Smooth muscle cell (in vitro differentiated cells): Measurements from ENCODE around the gene PGA5. TPM values are rescaled to one million over a fixed set of nuclear protein-coding genes. Genes with fewer than 3 reads are reported as not detected.

Experiments
- DNase-seq: peaks from one replicate; lab custom pipeline; 2025; ENCODE audit not compliant: unreplicated experiment; lab: John Stamatoyannopoulos, UW
- H2AFZ ChIP-seq: fragments of 200-600 bp; sonication (generic); 2 replicates; pipeline ENCODE4 v1.6.0; 2016; ENCODE audit warnings: antibody characterized with exemption, low read depth, mild to moderate bottlenecking
- H3F3A ChIP-seq: fragments of 200-600 bp; sonication (generic); 2 replicates; pipeline ENCODE4 v1.6.0; 2017; ENCODE audit warnings: antibody characterized with exemption, low read depth
- H3K27ac ChIP-seq: fragments of 200-600 bp; sonication (generic); 2 replicates; pipeline ENCODE4 v1.5.1; 2016; ENCODE audit warnings: low read depth, mild to moderate bottlenecking
- H3K27me3 ChIP-seq: fragments of 200-600 bp; sonication (generic); 2 replicates; pipeline ENCODE4 v1.6.1; 2016; ENCODE audit warnings: low read depth, mild to moderate bottlenecking
- H3K36me3 ChIP-seq: fragments of 200-600 bp; sonication (generic); 2 replicates; pipeline ENCODE4 v1.5.1; 2016; ENCODE audit warnings: low read depth
- H3K4me1 ChIP-seq: fragments of 200-600 bp; sonication (generic); 2 replicates; pipeline ENCODE4 v1.5.1; 2016; ENCODE audit warnings: low read depth
- H3K4me2 ChIP-seq: fragments of 200-600 bp; sonication (generic); 2 replicates; pipeline ENCODE4 v1.6.0; 2016; ENCODE audit warnings: mild to moderate bottlenecking
- H3K4me3 ChIP-seq: fragments of 200-600 bp; sonication (generic); 2 replicates; pipeline ENCODE4 v1.5.1; 2016; ENCODE audit warnings: mild to moderate bottlenecking
- H3K79me2 ChIP-seq: fragments of 200-600 bp; sonication (generic); 2 replicates; pipeline ENCODE4 v1.6.0; 2016; ENCODE audit warnings: low read depth, mild to moderate bottlenecking
- H3K9ac ChIP-seq: fragments of 200-600 bp; sonication (generic); 2 replicates; pipeline ENCODE4 v1.6.0; 2016; ENCODE audit warnings: low read depth
- H3K9me3 ChIP-seq: fragments of 200-600 bp; sonication (generic); replicated peaks from 2 replicates; pipeline ENCODE4 v1.5.1; 2016; ENCODE audit warnings: low read depth
- H4K20me1 ChIP-seq: fragments of 200-600 bp; sonication (generic); 2 replicates; pipeline ENCODE4 v1.6.0; 2016; ENCODE audit warnings: low read depth
- CTCF ChIP-seq: fragments of 200-600 bp; sonication (generic); IDR thresholded peaks from 2 replicates; pipeline ENCODE4 v1.5.1; 2017; ENCODE audit warnings: borderline replicate concordance, mild to moderate bottlenecking, antibody characterized with exemption; ENCODE audit not compliant: insufficient read depth, poor library complexity, severe bottlenecking
- WGBS: methylation state at CpG from one replicate; pipeline ENCODE4 v1.1.7; 2016; ENCODE audit warnings: low lambda C conversion rate; 5-methylcytosine and 5-hydroxymethylcytosine counted together
- polyA plus RNA-seq: library from polyadenylated mRNA; unstranded; fragments of >200 nt; fragmentation: Nextera tagmentation; extraction: Ambion mirVana; gene quantifications from 2 replicates; pipeline ENCODE4 v1.2.1, GENCODE V29; 2016
- total RNA-seq: library from RNA; depleted of rRNA; stranded (reverse); fragments of >200 nt; gene quantifications from 2 replicates; pipeline ENCODE4 v1.2.3, GENCODE V29; 2014

The PGA5 gene
- total and polyA plus RNA-seq, 2 experiments from 2014 or later = 0.17 TPM; not detected in 1

DNA sequence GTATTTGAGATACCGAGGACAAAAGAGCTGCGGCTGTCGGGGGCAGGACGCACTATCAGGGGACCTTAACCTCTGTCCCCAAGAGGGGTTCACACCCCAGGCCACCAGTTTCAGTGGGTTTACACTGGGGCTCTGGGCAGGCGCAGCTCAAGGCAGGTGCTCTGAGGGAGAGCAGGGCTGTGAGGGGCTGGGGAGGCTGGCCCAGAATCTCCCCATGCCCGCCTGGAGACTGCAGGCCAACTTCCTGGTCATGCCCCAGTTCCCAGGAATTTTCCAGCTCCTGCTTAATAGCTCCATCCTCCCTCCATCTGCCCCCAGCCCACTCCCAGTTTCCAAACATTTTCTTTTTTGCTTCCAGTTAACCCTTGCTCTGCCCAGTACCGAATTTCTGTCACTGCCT, 45.3 kb upstream of the PGA5 start:
- Histone ChIP-seq H3K9me3 (no peaks in the 10 kb centered on the region), H3K27me3 (no peaks in the 10 kb centered on the region), H3K79me2 (no peaks in the 10 kb centered on the region), H4K20me1 (no peaks in the 10 kb centered on the region), H3K4me3 (no peak overlapping the region), H3K4me2 (no peak overlapping the region), H2AFZ (no peak overlapping the region), H3K4me1 (no peaks in the 10 kb centered on the region), H3K27ac (no peak overlapping the region), H3K36me3 (no peaks in the 10 kb centered on the region), H3K9ac (no peak overlapping the region), H3F3A (no peaks in the 10 kb centered on the region)
- no peak for DNase-seq
- WGBS = 89% methylated on average over 7 of the region's 7 CpGs
- TF ChIP-seq CTCF = no peak

GRCh38 chr11:61198361-61198760, 42.6 kb upstream of the PGA5 start:
- Histone ChIP-seq H3K4me3 (no peak overlapping the region), H4K20me1 (no peaks in the 10 kb centered on the region), H3K27me3 (no peaks in the 10 kb centered on the region), H3K4me2 (no peak overlapping the region), H3F3A (no peaks in the 10 kb centered on the region), H3K4me1 (no peaks in the 10 kb centered on the region), H2AFZ (no peak overlapping the region), H3K79me2 (no peaks in the 10 kb centered on the region), H3K9ac (no peak overlapping the region), H3K27ac (no peak overlapping the region), H3K9me3 (no peaks in the 10 kb centered on the region), H3K36me3 (no peaks in the 10 kb centered on the region)
- no peak for TF ChIP-seq CTCF
- 93% methylated on average over 6 of the region's 6 CpGs for WGBS
- DNase-seq = no peak

DNA sequence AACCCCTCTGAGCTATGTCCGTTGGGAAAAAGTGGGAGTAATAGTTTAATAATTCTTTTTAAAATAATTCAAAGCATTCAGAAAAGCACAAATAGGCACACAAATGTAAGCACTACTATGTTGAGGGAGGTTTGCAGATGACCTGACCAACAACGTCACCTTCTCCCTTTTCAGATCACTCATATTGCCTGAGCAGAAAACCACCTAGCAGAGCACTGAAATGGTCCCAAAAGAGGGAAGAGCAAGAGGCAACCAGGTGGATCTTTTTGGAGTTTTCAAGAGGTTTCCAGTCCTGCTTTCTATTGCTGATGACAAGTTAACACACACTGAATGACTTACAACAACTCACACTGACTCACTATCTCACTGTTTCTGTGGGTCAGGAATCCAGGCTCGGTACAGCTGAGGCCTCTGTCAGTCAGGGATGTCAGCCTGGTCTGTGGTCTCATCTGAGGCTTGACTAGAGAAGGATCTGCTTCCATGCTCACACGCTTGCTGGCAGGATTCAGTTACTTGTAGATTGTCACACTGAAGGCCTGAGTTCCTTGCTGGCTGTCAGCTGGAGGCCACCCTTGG, 41.9 kb upstream of the PGA5 start:
- Histone ChIP-seq H3K4me1 (no peaks in the 10 kb centered on the region), H3K27ac (no peak overlapping the region), H3K27me3 (no peaks in the 10 kb centered on the region), H3K9me3 (no peaks in the 10 kb centered on the region), H2AFZ (no peak overlapping the region), H3K36me3 (no peaks in the 10 kb centered on the region), H3K4me2 (no peak overlapping the region), H3F3A (no peaks in the 10 kb centered on the region), H3K9ac (no peak overlapping the region), H4K20me1 (no peaks in the 10 kb centered on the region), H3K4me3 (no peak overlapping the region), H3K79me2 (no peaks in the 10 kb centered on the region)
- WGBS = 93% methylated on average over 4 of the region's 4 CpGs
- no peak for TF ChIP-seq CTCF
- DNase-seq = no peak

DNA sequence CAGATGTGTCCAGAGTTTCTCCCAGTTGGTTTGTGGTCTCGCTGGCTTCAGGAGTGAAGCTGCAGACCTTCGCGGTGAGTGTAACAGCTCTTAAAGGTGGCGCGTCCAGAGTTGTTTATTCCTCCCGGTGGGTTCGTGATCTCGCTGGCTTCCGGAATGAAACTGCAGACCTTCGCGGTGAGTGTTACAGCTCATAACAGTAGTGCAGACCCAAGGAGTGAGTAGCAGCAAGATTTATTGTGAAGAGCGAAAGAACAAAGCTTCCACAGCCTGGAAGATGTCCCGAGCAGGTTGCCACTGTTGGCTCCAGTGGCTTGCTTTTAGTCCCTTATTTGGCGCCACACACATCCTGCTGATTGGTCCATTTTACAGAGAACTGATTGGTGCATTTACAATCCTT, 39.5 kb upstream of the PGA5 start:
- no peak overlapping the region for H2AFZ ChIP-seq
- WGBS = 95% methylated on average over 14 of the region's 14 CpGs

More for the DNA sequence above, 39.5 kb upstream of the PGA5 start:
- H3K4me3 ChIP-seq = no peak overlapping the region
- no peak overlapping the region for H3K9ac ChIP-seq
- no peak overlapping the region for H3K27ac ChIP-seq
- H3K9me3 ChIP-seq = no peaks in the 10 kb centered on the region
- no peaks in the 10 kb centered on the region for H3F3A ChIP-seq
- H3K36me3 ChIP-seq = no peaks in the 10 kb centered on the region
- H3K27me3 ChIP-seq = no peaks in the 10 kb centered on the region
- no peaks in the 10 kb centered on the region for H3K4me1 ChIP-seq
- H4K20me1 ChIP-seq = no peaks in the 10 kb centered on the region
- H3K79me2 ChIP-seq = no peaks in the 10 kb centered on the region
- DNase-seq = no peak
- no peak for TF ChIP-seq CTCF
- no peak overlapping the region for H3K4me2 ChIP-seq
